Right lobe of liver (tissue), 6 donors: Measurements from ENCODE around the gene SAFB2. TPM values are rescaled to one million over a fixed set of nuclear protein-coding genes. Genes with fewer than 3 reads are reported as not detected.

Experiments
- ATAC-seq, 4 donors: fragments of 200-7000 bp; cut with Tn5 transposase; one replicate each; pipeline ENCODE4 v1.9.1; 2020; ENCODE audit warnings: mild to moderate bottlenecking in 4 of 4, moderate library complexity in 4 of 4
- DNase-seq, 3 donors: peaks; one replicate each; pipeline ENCODE4 v3.0.0-alpha.2; 2020
- H3K27ac ChIP-seq, 3 donors: fragments of 200-600 bp; one replicate each; pipeline ENCODE4 v1.8.0; 2022
- H3K27me3 ChIP-seq, 2 donors: fragments of 200-600 bp; one replicate each; pipeline ENCODE4 v1.8.0; 2022
- H3K36me3 ChIP-seq, 4 donors: fragments of 200-600 bp; sonication (generic) in 1 of 4; one replicate each; pipeline versions ENCODE4 v1.5.1 to v1.8.0; 2017 to 2022; ENCODE audit warnings: control low read depth in 1 of 4
- H3K4me1 ChIP-seq, 4 donors: fragments of 200-600 bp; sonication (generic) in 1 of 4; one replicate each; pipeline versions ENCODE4 v1.5.1 to v1.8.0; 2017 to 2022; ENCODE audit warnings: control low read depth in 1 of 4
- H3K4me3 ChIP-seq, 3 donors: fragments of 200-600 bp; one replicate each; pipeline ENCODE4 v1.8.0; 2022
- H3K9me3 ChIP-seq, 4 donors: fragments of 200-600 bp; sonication (generic) in 1 of 4; one replicate each; pipeline versions ENCODE4 v1.5.1 to v1.8.0; 2017 to 2022; ENCODE audit warnings: control low read depth in 1 of 4
- POLR2A ChIP-seq: fragments of 450-650 bp; IDR thresholded peaks from one replicate; pipeline ENCODE4 v1.6.1; 2017; ENCODE audit warnings: antibody characterized with exemption, mild to moderate bottlenecking
- WGBS: methylation state at CpG from one replicate; pipeline ENCODE4 v1.1.6; 2018; ENCODE audit warnings: low coverage, low lambda C conversion rate; ENCODE audit not compliant: insufficient coverage; ENCODE audit errors: missing lambda C conversion rate; 5-methylcytosine and 5-hydroxymethylcytosine counted together
- intact Hi-C, 2 donors: fragments of 100-400 bp; cut with DNase I; formaldehyde crosslinking; loops; one replicate each; pipeline versions ENCODE4 v1.11.2 to v1.14.1; 2022
- total RNA-seq, 6 experiments: library from RNA; depleted of rRNA in 2 of 6; stranded (reverse); fragments of >200 nt in 2 of 6; fragmentation: NEBNext Ultra II Directional in 3 of 6; extraction: Animal tissue kit (Norgen Biotek cat#: 25700) in 3 of 6; gene quantifications; one replicate each; pipeline versions ENCODE4 v1.1.0 to v1.2.4, GENCODE V29; 2016 to 2023
- TF ChIP-seq, protein P1 (sequence below), 4 donors: fragments of 200-600 bp in 3 of 4; fragments of 450-650 bp in 1 of 4; IDR thresholded peaks; one replicate each; pipeline versions ENCODE4 v1.5.1 to v1.8.0; 2016 to 2022; ENCODE audit warnings: antibody characterized with exemption in 4 of 4, mild to moderate bottlenecking in 2 of 4
- donor health status: DM: no; HTN: yes; CAD: no.
- donor health status: DM: no; HTN: no; CAD: no.
- donor health status: DM: no; HTN: no; CAD: no.
- donor health status: DM: no; HTN: yes; CAD: no.
- donor health status: DM: no; HTN: yes; CAD: no.

SAFB2 gene
- total RNA-seq, 6 experiments from 2014 or later, result 16.9 to 48.9 (median 41.7) TPM

DNA sequence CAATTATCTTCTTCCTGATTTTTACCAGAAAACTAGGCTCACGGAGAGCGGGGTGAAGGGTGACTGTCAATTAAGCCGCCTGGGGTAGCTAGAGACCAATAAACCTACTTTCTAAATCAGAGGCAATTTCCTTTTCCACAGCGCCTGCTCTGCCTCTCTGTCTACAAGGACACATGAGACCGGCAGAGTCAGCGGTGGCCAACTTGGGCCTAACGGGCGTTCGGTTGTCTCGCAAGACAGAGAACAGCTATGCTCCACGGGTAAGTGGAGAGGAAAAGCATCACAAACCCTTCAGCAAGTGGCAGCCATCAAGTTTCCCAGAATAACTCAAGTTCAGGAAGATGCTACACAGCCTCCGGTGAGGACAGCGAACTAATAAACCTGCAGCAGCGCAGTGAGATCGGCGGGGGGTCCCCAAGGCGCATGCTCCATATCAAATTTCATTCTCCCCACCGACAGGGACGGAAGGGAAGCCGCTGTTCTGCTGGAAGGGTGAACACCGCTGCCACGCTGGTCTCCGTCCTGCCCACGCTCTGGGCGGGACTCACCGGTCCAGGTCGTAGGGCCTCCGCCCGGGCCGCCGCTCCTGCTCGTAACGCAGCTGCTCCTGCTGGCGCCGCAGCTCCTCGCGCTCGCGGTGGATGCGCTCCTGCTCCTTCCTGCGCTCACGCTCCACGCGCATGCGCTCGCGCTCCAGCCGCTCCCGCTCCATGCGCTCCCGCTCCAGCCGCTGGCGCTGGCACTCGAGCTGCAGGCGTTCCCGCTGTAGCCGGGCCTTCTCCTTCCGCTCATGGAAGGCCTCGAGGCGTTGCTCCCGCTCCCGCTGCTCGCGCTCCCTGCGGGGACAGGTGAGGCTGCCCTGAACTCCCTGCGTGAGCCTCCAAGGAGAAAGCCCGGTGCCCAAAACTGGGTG lies 29.0 kb downstream of the SAFB2 start:
- ATAC-seq (no peak), DNase-seq (no peak)
- no peak overlapping the region for H3K27ac ChIP-seq
- TF ChIP-seq, protein P1, sequence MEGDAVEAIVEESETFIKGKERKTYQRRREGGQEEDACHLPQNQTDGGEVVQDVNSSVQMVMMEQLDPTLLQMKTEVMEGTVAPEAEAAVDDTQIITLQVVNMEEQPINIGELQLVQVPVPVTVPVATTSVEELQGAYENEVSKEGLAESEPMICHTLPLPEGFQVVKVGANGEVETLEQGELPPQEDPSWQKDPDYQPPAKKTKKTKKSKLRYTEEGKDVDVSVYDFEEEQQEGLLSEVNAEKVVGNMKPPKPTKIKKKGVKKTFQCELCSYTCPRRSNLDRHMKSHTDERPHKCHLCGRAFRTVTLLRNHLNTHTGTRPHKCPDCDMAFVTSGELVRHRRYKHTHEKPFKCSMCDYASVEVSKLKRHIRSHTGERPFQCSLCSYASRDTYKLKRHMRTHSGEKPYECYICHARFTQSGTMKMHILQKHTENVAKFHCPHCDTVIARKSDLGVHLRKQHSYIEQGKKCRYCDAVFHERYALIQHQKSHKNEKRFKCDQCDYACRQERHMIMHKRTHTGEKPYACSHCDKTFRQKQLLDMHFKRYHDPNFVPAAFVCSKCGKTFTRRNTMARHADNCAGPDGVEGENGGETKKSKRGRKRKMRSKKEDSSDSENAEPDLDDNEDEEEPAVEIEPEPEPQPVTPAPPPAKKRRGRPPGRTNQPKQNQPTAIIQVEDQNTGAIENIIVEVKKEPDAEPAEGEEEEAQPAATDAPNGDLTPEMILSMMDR (IDR thresholded peaks at IDR 0.05), result no peak
- no peak for TF ChIP-seq POLR2A
- H3K36me3 ChIP-seq, result peaks cover 6 to 98% (median 64%) of the 10 kb centered on the region in 4 donors
- no peaks in the 10 kb centered on the region for H3K27me3 ChIP-seq
- 93% methylated on average over 37 of the region's 67 CpGs for WGBS
- no peak overlapping the region for H3K4me3 ChIP-seq
- H3K9me3 ChIP-seq, result no peaks in the 10 kb centered on the region
- no peaks in the 10 kb centered on the region for H3K4me1 ChIP-seq
- intact Hi-C loops, result no loop called here

DNA sequence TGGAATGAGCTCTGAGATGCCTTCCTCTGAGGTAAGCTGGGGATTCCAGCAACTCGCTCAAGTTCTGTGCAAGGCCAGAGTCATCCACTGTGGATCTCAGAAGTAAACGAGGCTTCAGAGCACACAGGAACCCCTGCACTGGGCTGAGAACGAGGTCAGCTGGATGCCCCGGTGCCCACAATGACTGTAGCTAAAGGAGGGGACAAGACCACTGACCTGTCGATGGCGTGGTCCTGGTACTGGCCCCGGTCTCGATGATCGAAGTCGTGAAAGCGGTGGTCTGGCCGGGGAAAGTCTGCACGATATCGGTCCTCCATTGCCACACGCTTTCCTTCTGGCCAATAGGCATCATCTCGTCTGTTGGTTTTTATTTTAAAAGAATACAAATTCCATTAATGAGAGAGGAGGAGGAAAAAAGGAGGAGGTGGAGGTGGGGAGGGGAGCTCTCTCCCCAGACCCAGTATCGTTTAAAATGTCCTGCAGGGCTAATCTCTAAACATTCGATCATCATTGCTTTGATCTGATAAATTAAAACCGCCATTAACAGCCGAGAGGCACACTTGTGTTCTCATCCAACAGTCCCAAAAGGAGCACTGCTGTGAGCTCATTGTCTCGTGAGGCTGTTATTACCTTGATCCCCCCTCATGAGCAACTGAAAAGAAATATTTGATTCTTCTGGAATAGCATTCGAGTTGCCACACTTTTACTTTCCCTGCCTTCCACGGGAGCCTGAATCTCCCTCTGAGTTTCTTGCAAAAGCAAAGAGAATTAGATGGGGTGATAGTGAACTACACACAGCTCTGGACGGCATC lies 29.8 kb downstream of the SAFB2 start:
- peaks cover 6 to 98% (median 63%) of the 10 kb centered on the region in 4 donors for H3K36me3 ChIP-seq
- 89% methylated on average over 19 of the region's 24 CpGs for WGBS
- H3K27ac ChIP-seq, result no peak overlapping the region
- TF ChIP-seq, protein P1 (IDR thresholded peaks at IDR 0.05), result no peak
- TF ChIP-seq POLR2A, result no peak
- intact Hi-C loops, result no loop called here
- H3K4me1 ChIP-seq, result no peaks in the 10 kb centered on the region
- no peak for ATAC-seq
- H3K27me3 ChIP-seq, result no peaks in the 10 kb centered on the region
- no peak overlapping the region for H3K4me3 ChIP-seq
- no peak for DNase-seq
- H3K9me3 ChIP-seq, result no peaks in the 10 kb centered on the region

DNA sequence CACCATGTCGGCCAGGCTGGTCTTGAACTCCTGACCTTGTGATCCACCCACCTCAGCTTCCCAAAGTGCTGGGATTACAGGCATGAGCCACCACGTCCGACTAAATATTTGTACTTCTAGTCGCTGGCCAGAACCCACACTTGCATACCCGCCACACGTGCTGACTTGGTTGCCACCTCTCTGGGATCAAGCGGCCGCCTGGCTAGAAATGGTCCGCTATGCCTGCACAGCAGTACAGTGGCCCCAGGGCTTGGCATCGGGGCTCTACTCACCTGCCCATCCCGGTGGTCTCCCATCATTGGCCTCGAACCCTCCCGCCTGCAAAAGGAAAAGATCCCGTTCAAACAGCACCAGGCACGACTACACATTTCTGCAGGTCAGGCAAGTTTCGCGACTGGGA lies 31.1 kb downstream of the SAFB2 start:
- no peak for TF ChIP-seq POLR2A
- TF ChIP-seq, protein P1 (IDR thresholded peaks at IDR 0.05), result no peak
- Histone ChIP-seq H3K27ac (no peak overlapping the region), H3K36me3 (peaks cover 6 to 92% (median 58%) of the 10 kb centered on the region in 4 donors), H3K4me1 (no peaks in the 10 kb centered on the region), H3K9me3 (no peaks in the 10 kb centered on the region), H3K4me3 (no peak overlapping the region), H3K27me3 (no peaks in the 10 kb centered on the region)
- DNase-seq (no peak), ATAC-seq (no peak)
- intact Hi-C loops, result no loop called here
- WGBS, result 85% methylated on average over 16 of the region's 17 CpGs

DNA sequence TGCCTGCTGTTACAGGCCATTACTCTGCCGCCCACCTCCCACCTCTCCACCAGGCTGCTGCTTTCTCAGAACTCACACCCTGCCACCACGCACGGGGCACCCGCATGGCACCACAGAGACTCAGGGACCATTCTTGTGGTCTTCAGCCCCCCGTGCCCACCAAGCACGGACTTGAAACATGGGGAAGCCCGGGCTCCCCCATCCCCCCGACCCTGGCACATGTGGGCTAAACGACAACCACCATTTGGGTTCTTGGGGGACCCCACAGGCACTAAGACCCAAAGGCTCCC lies 31.8 kb downstream of the SAFB2 start:
- WGBS, result 100% methylated on average over 5 of the region's 9 CpGs
- ATAC-seq, result no peak
- TF ChIP-seq POLR2A, result no peak
- TF ChIP-seq, protein P1 (IDR thresholded peaks at IDR 0.05), result no peak
- Histone ChIP-seq H3K27me3 (no peaks in the 10 kb centered on the region), H3K27ac (no peak overlapping the region), H3K36me3 (peaks cover 6 to 87% (median 57%) of the 10 kb centered on the region in 4 donors), H3K4me1 (no peaks in the 10 kb centered on the region), H3K9me3 (no peaks in the 10 kb centered on the region), H3K4me3 (no peak overlapping the region)
- no peak for DNase-seq
- intact Hi-C loops, result no loop called here
